GM10266 (cell line): ENCODE measurements around the gene AP2A1.

ENCODE experiments used
- DNase-seq: peaks from one replicate; pipeline ENCODE4 v3.0.0; 2012; ENCODE audit errors: extremely low spot score
- TF ChIP-seq, protein P1 (sequence below): IDR thresholded peaks from 2 replicates; pipeline ENCODE4 v1.5.1; 2012; ENCODE audit warnings: mild to moderate bottlenecking, low read depth; ENCODE audit not compliant: control insufficient read depth, insufficient read depth; ENCODE audit errors: missing control alignments

Gene AP2A1

DNA sequence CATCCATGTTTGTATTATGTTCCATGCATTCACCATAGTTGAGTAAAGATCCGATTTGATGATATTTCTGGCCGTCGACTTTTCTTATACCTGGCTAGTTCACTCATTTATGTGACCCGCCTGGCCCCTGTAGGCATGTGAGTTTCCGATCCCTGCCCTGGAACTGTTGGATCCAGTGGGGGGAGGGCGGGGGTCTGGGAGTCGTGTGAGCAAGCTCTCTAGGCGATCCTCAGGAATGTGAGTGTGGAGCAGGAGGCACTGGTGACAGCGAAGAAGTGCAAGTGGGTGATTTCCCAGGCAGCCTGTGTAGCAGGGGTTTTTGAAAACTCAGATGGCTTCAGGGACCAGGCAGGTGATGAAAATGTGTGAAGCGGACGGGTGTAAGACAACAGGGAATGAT lies 73.5 kb downstream of the AP2A1 start:
- DNase-seq = no peak
- TF ChIP-seq, protein P1, sequence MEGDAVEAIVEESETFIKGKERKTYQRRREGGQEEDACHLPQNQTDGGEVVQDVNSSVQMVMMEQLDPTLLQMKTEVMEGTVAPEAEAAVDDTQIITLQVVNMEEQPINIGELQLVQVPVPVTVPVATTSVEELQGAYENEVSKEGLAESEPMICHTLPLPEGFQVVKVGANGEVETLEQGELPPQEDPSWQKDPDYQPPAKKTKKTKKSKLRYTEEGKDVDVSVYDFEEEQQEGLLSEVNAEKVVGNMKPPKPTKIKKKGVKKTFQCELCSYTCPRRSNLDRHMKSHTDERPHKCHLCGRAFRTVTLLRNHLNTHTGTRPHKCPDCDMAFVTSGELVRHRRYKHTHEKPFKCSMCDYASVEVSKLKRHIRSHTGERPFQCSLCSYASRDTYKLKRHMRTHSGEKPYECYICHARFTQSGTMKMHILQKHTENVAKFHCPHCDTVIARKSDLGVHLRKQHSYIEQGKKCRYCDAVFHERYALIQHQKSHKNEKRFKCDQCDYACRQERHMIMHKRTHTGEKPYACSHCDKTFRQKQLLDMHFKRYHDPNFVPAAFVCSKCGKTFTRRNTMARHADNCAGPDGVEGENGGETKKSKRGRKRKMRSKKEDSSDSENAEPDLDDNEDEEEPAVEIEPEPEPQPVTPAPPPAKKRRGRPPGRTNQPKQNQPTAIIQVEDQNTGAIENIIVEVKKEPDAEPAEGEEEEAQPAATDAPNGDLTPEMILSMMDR = no peak

DNA sequence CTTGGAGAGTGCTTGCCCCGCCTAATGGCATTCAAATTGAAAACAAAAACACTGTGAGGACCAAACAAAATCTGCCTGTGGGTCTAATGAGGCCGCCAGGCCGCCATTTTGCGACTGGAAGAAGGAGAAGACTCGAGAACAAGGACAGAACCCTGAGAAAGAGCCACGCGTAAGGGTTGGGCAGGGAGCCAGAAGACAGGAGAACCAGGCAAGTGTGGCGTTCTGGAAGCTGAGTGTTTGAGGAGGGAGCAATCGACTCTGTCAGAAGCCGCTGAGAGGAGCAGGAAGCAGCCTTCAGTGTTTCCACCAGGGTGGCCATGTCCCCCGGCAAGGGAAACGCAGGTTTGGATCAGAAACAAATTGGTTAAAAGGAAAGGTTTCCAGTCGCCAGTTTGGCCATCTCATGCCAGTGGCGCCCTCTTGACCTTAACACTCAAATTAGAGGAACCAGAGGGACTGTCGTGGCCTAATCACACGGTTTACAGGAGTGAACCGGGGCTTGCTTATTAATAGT lies 74.0 kb downstream of the AP2A1 start:
- TF ChIP-seq, protein P1 = no peak
- DNase-seq = no peak

DNA sequence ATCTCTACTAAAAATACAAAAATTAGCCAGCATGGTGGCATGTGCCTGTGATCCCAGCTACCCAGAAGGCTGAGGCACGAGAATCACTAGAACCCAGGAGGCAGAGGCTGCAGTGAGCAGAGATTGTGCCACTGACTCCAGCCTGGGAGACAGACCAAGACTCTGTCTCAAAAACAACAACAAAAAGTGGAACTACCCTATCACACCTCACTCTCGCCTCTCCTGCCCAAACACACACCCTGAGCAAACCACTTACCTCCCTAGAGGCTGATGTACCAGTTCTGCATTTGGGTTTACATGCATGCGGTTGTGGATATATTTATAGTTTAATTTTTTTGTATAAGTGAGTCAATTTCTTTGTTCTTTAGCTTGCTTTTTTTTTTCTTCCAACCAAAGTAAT lies 76.5 kb downstream of the AP2A1 start:
- no peak for DNase-seq
- TF ChIP-seq, protein P1 = no peak

DNA sequence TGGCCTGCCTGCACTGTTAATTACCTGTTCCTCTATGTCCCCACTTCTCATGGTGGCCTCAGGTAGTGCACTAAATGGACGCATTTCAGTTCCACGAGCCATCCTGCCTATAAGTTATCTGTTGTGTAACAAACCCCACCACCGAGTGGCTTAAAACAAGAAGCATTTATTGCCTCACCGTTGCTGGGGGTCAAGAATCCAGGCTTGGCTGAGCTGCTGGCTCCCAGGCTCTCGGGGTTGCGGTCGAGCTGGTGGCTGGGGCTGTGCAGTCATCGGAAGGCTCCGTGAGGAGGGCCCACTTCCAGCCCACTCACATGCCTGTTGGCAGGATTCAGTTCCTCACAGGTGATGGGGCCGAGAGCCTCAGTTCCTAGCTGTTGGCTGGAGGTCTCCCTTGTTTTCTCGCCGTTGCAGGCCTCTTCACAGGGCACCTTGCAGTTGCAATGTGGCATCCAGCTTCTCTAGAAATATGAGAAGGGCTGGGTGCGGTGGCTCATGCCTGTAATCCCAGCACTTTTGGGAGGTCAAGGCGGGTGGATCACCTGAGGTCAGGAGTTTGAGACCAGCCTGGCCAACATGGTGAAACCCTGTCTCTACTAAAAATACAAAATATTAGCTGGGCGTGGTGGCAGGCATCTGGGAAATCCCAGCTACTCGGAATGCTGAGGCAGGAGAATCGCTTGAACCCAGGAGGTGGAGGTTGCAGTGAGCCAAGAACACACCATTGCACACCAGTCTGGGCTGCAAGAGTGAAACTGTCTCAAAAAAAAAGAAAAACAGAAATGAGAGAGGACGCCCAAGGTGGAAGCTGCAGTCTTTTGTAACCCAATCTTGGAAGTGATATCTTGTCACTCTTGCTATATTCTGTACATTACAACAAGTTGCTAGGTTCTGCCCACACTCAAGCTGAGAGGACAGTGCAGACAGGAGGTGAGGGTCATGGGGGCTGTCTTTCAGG lies 77.6 kb downstream of the AP2A1 start:
- no peak for DNase-seq
- TF ChIP-seq, protein P1 = no peak

DNA sequence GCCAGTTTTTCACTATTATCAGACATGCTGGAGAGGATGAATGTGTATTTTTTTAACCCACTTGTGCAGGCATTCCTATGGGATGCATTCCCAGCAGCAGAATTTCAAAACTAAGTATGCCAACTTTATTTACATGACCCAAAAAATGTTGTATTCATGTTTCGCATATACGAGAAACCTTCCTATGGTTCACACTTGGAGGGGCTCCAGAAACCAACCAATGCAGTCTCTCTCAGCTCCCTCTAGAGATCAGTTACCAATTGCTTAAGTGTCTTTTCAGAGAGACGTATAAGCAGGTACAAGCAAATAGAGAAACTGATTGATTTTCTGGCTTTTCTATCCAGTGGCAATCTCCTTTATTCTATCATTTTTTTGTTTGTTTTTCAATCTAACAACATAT lies 78.6 kb downstream of the AP2A1 start:
- no peak for DNase-seq

DNA sequence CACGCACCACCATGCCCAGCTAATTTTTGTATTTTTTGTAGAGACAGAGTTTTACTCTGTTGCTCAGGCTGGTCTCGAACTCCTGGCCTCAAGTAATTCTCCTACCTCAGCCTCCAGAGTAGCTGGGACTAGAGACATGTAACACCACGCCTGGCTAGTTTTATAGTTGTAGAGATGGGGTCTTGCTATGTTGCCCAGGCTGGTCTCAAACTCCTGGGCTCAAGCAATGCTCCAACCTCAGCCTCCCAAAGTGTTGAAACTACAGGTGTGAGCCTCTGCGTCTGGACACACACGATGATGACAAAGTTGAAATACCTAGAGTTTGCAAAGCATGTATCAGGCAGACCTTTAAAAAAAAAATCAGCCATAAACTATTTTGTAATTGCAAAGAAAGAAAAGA lies 79.6 kb downstream of the AP2A1 start:
- TF ChIP-seq, protein P1 = no peak
- DNase-seq = no peak

More for the DNA sequence above, 78.6 kb downstream of the AP2A1 start:
- TF ChIP-seq, protein P1 = no peak
